Transverse colon (tissue), 4 donors: ENCODE data around the gene RPL10.

Source experiments
- POLR2A ChIP-seq: fragments of 450-650 bp; IDR thresholded peaks from one replicate; pipeline ENCODE4 v1.6.1; 2016; ENCODE audit warnings: antibody characterized with exemption, mild to moderate bottlenecking, moderate library complexity
- POLR2AphosphoS5 ChIP-seq, 3 donors: sonication (generic); formaldehyde crosslinking; IDR thresholded peaks; one replicate each; pipeline ENCODE4 v1.6.1; 2016; ENCODE audit warnings: antibody characterized with exemption in 3 of 3
- TF ChIP-seq, protein P1 (sequence below), 5 experiments: fragments of 200-600 bp in 3 of 5; fragments of 450-650 bp in 2 of 5; sonication (generic) in 3 of 5; IDR thresholded peaks; 1 replicate in 2 of 5; 2 replicates in 3 of 5; pipeline ENCODE4 v1.5.1; 2016 to 2017; ENCODE audit warnings: antibody characterized with exemption in 5 of 5, inconsistent platforms in 3 of 5, mild to moderate bottlenecking in 2 of 5, moderate library complexity in 1 of 5

DNA sequence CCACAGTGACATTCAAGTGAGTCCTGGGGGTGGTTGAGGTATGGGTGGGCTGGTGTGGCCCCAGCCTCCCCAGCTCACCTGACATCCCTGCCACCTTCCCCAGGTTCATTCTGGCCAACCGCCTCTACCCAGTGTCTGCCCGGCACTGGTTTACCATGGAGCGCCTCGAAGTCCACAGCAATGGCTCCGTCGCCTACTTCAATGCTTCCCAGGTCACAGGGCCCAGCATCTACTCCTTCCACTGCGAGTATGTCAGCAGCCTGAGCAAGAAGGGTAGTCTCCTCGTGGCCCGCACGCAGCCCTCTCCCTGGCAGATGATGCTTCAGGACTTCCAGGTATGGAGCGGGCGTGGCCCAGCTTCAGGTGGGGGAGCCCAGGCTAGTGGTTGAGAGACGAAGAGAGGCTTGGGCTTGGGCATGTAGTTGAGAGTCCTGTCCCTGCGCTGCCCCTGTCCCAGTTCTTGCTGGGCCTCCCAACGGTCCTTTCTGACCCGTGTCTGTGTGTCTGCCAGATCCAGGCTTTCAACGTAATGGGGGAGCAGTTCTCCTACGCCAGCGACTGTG is 37.1 kb downstream of the RPL10 start:
- TF ChIP-seq, protein P1, sequence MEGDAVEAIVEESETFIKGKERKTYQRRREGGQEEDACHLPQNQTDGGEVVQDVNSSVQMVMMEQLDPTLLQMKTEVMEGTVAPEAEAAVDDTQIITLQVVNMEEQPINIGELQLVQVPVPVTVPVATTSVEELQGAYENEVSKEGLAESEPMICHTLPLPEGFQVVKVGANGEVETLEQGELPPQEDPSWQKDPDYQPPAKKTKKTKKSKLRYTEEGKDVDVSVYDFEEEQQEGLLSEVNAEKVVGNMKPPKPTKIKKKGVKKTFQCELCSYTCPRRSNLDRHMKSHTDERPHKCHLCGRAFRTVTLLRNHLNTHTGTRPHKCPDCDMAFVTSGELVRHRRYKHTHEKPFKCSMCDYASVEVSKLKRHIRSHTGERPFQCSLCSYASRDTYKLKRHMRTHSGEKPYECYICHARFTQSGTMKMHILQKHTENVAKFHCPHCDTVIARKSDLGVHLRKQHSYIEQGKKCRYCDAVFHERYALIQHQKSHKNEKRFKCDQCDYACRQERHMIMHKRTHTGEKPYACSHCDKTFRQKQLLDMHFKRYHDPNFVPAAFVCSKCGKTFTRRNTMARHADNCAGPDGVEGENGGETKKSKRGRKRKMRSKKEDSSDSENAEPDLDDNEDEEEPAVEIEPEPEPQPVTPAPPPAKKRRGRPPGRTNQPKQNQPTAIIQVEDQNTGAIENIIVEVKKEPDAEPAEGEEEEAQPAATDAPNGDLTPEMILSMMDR (IDR thresholded peaks at IDR 0.05), result no peak
- TF ChIP-seq POLR2AphosphoS5 (IDR thresholded peaks at IDR 0.05), result no peak
- no peak for TF ChIP-seq POLR2A
